SIG-M5 (cell line): Measurements from ENCODE around the gene SAMM50.
"Not testable (repeated sequence)": the region's sequence is repeated elsewhere in the genome, so short reads cannot be mapped to it uniquely, and the experiment has no call there.

ENCODE experiments used
- DNase-seq: peaks from one replicate; lab custom pipeline; 2025; lab: John Stamatoyannopoulos, UW

The SAMM50 gene

GRCh38 chr22:44001521-44001920 is 46.3 kb downstream of the SAMM50 start:
- no peak for DNase-seq

- DNase-seq, result no peak
Observed at GRCh38 chr22:44002324-44002723, 47.1 kb downstream of the SAMM50 start.

DNA sequence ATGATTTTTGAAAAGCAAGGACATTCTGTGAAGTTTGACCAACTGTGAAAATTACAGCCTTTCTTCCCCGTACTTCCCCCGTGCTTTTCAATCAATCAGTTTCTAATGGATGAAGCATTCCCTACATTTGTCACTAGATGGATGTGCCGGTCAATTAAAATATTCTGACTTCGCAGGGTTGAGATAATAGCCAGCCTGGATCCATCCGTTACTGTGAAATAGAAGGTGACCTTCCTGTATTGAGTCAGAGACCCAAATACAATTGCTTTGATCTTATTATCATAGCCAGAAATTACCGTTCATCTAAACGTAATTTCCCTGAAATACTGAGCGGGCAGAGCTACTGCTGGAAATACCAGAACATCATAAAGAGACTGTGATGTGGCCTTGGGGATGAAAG is 47.8 kb downstream of the SAMM50 start:
- no peak for DNase-seq

- no peak for DNase-seq
Observed at GRCh38 chr22:44003405-44004103, 48.3 kb downstream of the SAMM50 start.

DNA sequence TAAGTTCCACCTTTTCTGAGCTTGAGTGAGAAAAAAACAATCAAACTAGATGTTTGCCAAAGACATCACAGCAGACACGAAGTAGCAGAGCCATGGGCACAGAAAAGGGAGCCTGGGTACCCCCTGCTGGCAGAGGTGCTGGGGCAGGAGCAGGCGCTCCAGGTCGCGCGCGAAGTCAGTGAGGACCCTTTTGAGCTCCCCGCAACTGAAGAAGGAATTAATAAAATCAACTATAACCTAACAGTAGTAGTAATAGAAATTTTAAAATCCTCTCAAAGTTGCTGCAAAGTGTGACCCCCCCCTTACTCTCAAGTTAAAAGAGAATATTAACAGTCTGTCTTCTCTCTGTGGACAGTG is 48.8 kb downstream of the SAMM50 start:
- no peak for DNase-seq

- DNase-seq, result peak; percentile 54
Observed at GRCh38 chr22:44005524-44005923, 50.3 kb downstream of the SAMM50 start.

DNA sequence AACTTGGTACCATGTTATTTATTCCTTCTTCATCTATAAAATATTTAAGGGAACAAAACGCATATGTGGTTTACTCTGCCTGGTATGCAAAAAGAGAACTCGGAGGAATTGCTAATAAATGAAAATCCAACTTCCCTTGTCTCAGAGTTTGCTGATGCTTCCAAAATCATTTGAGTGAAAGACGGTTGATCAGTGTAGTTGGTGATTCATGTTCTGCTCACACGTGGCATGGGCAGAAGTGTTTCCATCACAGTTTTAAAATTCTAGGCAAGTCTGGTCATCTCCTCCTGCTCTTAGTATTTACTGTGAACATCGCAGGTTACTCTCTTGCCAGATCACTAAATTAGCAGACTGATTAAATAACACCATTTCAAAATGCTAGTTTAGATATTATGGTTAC is 56.9 kb downstream of the SAMM50 start:
- DNase-seq, result no peak

DNA sequence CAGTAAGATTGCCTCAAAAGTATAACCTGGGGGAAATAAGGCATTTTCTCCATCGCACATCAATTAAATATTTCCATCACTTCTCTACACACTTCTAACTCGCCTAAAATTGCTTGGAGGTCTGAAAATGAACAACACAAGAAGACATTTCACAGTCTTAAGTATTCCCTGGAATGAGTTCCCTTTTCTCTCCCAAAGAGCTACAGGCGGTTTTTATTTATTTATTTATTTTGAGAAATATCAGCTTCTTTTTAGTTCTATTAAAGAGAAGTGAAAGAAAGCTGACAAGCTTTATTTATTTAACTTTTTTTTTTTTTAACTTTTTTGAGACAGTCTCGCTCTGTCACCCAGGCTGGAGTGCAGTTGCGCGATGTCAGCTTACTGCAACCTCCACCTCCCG is 57.3 kb downstream of the SAMM50 start:
- no peak for DNase-seq

GRCh38 chr22:44014241-44014640 is 59.0 kb downstream of the SAMM50 start:
- no peak for DNase-seq

DNA sequence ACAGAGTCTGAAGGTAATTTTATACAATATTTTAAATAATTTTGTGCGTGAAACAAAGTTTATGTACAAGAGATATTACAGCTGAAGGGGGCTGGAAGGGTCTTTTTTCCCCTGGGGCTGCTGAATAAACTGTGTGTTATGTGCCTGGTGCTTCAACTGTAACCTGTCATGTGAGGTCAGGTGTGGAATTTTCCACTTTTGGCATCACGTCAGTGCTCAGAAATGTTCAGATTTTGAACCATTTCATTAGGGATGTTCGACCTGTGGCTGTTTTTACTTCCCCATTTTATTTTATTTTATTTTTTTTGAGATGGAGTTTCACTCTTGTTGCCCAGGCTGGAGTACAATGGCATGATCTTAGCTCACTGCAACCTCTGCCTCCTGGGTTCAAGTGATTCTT is 61.3 kb downstream of the SAMM50 start:
- not testable (repeated sequence) for DNase-seq

- no peak for DNase-seq
Observed at GRCh38 chr22:44018594-44018993, 63.4 kb downstream of the SAMM50 start.

DNA sequence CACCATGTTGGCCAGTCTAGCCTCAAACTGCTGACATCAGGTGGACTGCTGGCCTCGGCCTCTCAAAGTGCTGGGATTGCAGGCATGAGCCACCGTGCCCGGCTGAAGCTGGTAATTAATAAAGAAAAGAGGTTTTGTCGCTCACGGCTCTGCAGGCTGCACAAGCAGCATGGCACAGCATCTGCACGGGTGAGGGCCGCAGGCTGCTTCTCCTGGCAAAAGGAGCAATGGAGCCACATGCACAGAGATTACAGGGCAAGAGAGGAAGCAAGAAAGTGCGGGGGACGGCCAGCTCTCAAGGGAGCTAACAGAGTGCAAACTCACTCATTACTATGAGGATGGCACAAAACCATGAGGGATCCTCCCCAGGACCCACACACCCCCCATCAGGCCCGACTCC is 64.2 kb downstream of the SAMM50 start:
- no peak for DNase-seq

DNA sequence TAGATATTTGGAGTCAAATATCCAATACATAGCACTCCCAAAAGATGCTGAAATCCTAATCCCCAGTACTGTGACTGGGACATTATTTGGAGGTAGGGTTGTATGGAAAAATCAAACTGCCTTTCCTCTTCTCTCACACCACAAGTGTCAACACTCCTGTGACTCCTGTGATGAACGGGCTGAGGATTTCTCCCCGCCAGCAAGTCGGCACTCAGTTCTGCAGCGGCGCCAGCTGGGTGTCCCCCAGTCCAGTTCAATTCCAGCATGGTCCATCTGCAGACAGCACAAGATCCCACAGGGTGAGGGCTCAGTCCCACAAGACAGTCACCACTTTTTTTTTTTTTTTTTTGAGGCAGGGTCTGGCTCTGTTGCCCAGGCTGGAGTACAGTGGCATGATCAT is 64.6 kb downstream of the SAMM50 start:
- no peak for DNase-seq

DNA sequence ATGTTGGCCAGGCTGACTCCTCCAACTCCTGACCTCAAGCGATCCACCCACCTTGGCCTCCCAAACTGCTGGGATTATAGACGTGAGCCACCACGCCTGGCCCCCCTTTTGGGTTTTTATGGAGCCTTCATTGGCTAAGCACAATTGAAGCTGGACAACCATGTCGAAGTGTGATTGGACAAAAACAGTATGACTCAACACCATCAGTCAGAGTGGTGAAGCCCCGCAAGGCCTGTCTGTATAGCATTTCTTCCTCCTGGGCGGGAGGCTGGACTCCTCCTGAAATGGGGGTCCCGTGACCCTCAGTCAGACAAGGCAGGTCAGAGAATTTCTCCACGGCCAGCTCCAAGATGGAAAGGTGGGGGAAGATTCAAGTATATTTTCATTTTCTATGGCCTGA is 65.7 kb downstream of the SAMM50 start:
- no peak for DNase-seq

DNA sequence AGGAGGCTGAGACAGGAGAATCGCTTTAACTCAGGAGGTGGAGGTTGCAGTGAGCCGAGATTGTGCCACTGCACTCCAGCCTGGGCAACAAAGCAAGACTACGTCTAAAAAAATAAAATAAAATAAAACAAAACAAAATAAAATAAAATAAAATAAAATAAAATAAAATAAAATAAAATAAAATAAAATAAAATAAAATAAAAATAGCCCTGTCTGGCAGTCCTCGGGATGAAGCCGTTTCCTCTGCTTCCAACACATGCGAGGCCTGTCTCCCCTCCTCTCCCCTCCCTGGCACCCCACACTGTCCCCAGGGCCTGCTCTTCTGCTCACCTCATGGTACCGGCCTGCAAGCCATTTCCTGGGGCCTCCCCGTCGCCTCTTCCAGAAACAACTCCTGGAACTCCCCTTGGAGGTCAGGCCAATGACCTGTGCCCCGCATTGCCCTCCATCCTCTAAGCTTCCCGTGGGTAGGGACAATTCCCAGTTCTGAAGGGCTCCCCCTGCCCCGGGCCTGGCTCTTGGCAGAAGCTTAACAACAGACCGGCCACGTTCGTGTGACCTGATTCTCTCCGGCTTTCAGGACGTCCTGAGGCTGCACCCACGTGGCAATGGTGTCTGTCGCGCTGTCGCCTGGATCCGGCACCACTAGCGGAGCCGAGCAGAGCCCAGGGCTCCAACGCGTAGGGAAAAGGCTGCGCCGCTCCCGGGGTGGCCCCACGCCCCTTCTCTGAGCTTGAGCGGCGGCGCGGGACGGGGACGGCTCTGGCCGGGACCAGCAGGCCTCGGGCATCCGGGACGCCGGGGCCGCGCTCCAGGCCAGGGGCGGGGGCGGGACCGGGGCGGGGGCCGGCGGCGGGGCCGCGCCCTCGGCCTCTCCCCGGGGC is 68.4 kb downstream of the SAMM50 start:
- no peak for DNase-seq

DNA sequence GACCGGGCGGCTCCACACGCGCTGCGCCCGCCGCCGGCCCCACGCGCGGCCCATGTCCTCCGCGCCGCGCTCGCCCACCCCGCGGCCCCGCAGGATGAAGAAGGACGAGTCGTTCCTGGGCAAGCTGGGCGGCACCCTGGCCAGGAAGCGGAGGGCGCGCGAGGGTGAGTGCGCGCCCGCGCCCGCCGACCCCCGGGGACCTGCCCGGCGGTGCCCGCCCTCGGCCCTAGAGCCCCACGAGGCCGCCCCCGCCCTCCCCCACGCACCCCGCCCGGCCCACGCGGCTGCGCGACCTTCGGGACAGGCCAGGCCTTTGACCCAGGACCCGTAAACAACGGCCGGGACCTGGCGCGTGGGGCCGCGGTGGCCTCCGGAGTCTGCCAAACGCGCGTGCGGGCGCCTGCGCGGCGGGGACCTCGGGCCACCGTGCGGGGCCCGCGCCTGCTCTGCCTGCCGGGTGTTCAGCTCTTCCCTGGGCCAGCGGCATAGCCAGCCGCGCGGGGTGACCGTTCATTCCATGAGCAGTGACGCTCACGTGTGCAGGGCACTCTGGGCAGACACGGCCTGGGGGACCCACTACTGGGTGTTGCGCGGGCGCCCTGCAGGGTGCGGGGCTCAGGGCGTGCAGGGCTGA is 69.2 kb downstream of the SAMM50 start, which contains the start of gene PARVB:
PARVB (plus strand) TSS at position 15 of the 634 bp plus-strand sequence; CDS start at position 53, 38 bp downstream.
- no peak for DNase-seq

DNA sequence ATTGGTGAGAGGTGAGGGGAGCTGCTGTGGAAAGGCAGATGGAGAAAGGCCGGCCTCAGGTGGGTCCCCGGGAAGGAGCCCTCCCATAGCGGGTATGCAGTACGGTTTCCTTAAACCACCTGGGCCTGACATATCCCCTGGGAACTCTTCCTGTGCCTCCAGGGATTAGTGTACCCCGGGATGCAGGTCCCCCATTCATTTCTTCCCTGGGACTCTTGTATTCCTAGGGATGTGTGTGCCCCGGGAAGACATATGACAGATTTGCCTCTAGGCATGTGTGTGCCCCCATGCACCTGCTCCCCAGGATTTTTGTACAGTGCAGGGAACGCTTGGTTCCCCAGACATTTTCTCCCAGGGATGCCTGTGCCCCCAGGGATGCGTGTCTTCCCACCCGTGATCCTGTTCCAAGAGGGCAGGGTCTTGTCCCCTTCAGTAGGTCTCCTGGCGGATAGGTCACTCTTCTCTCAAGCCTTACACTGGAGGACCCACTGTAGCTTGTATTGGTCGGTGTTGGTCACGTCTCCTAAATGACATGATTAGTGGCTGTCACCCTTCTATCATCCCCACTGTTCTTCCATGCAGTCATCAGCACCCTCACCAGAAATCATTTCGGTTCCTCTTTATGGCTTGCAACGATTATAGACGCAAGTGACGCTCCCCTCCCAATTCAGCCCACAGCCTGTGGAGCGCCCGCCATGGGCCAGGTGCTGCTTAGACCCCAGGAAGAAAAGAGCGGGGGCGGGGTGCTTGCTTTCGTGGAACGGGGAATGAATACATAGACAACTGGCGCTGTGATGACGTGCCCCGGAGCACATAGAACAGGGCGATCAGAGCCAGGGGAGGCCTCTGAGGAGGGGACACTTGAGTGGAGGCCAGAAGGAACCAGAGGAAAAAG is 70.2 kb downstream of the SAMM50 start:
- peak; percentile 60 for DNase-seq

GRCh38 chr22:44026066-44026629 is 70.9 kb downstream of the SAMM50 start:
- DNase-seq, result no peak

DNA sequence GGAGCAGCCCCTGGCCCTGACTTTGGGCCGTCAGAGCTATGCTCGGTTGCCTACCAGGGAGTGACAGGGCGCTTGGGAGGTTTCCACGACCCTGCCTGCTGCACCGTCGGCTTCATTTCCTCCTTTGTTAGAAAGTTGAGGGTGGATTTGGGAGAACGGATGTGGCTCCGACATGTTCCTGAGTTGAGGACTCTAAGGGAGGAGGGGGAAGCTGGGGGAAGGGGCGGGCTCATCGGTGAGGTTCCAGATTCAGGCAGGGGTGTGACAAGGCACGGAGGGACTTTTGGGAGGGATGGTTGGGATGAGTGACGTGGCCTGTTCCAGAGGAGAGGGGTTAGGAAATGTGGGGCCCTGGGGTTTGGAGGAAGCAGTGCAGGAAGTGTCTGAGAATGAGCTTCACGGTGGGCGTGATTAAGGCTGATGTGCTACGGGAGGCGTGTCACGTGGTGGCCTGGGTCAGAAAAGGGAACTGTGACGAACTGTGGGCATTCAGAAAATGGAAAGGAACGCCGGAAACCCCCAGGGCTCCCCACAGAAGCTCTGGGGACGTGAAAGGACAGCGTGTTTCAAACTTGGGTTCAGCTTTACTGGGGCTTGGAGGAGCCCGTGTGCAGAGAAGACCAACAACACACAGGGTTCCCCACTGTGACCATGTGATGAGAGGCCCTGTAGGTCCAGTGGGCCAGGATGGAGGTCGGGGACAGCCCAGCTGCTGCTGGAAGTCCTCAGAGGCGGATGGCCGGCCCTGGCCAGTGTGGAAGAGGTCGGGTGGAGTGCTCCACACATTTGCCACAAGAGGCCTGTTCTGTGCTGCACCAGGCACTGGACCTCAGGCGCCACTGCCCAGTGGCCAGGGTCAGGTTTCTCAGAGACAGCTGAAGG is 71.6 kb downstream of the SAMM50 start:
- peak; percentile 52 for DNase-seq

DNA sequence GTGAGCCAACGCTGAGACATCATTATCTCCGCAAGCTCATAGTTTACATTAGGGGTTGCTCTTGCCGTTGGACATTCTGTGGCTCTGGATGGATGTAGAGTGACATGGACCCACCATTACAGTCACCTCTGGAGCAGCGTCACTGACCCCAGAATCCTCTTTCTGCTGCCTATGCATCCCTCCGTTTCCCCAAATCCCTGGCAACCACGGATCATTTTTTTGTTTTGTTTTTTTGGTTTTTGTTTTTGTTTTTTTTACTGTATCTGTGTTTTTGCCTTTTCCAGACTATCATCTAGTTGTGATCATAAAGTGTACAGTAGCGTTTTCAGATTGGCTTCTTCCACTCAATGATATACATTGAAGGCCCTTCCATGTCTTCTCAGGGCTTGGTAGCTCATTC is 72.8 kb downstream of the SAMM50 start:
- DNase-seq, result no peak

GRCh38 chr22:44029069-44029468 is 73.8 kb downstream of the SAMM50 start:
- no peak for DNase-seq
